K562 (cell line): ENCODE measurements around the gene YLPM1.

Experiments used
- CBFA2T2 ChIP-seq: fragments of 450-650 bp; conservative IDR thresholded peaks from 2 replicates; pipeline ENCODE4 v1.6.1; 2017; ENCODE audit warnings: mild to moderate bottlenecking
- CEBPB ChIP-seq: fragments of 450-650 bp; IDR thresholded peaks from 2 replicates; pipeline ENCODE4 v1.6.1; 2016; ENCODE audit warnings: missing genetic modification characterization, missing compliant biosample characterization
- FOS ChIP-seq: IDR thresholded peaks from 3 replicates; pipeline ENCODE4 v1.6.1; 2011; ENCODE audit not compliant: insufficient read length; ENCODE audit errors: extremely low read depth
- GABPB1 ChIP-seq: sonication (generic); formaldehyde crosslinking; IDR thresholded peaks from 2 replicates; pipeline ENCODE4 v1.8.0; 2022; ENCODE audit warnings: mild to moderate bottlenecking, missing genetic modification reagents
- ILF3 ChIP-seq: fragments of 450-650 bp; IDR thresholded peaks from 2 replicates; pipeline ENCODE4 v1.6.1; 2018; ENCODE audit warnings: antibody characterized with exemption, mild to moderate bottlenecking, moderate library complexity, borderline replicate concordance
- POLR2A ChIP-seq: fragments of 450-650 bp; conservative IDR thresholded peaks from 2 replicates; pipeline ENCODE4 v1.6.1; 2016
- STAT6 ChIP-seq: sonication (generic); formaldehyde crosslinking; IDR thresholded peaks from 2 replicates; pipeline ENCODE4 v1.8.1; 2023; ENCODE audit warnings: mild to moderate bottlenecking, missing genetic modification reagents
- ZKSCAN8 ChIP-seq: fragments of 200-800 bp; sonication (Bioruptor generic); IDR thresholded peaks from 2 replicates; pipeline ENCODE4 v1.6.1; 2016; ENCODE audit warnings: missing genetic modification characterization, missing compliant biosample characterization
- ZNF318 ChIP-seq, 2 experiments: fragments of 450-650 bp; IDR thresholded peaks; 2 replicates each; pipeline ENCODE4 v1.6.1; 2016; ENCODE audit warnings: mild to moderate bottlenecking in 2 of 2, borderline replicate concordance in 1 of 2, low read depth in 1 of 2, moderate library complexity in 1 of 2
- ZNF384 ChIP-seq: IDR thresholded peaks from 2 replicates; pipeline ENCODE4 v1.6.1; 2012; ENCODE audit warnings: low read depth, low read length, improper control_type of control experiment
- TF ChIP-seq, protein P1 (sequence below), 3 experiments: IDR thresholded peaks in 2 of 3; conservative IDR thresholded peaks in 1 of 3; 2 replicates each; pipeline ENCODE4 v1.5.1; 2011 to 2012; ENCODE audit warnings: low read length in 3 of 3, mild to moderate bottlenecking in 3 of 3, control low read depth in 2 of 3, improper control_type of control experiment in 1 of 3, inconsistent platforms in 1 of 3, low read depth in 1 of 3, mixed read lengths in 1 of 3, moderate library complexity in 1 of 3; ENCODE audit not compliant: insufficient read depth in 2 of 3
- TF ChIP-seq, protein P2 (sequence below): fragments of 450-650 bp; conservative IDR thresholded peaks from 2 replicates; pipeline ENCODE4 v1.6.1; 2016; ENCODE audit warnings: missing genetic modification characterization, low read depth, mild to moderate bottlenecking, control low read depth, missing compliant biosample characterization

- TF ChIP-seq ILF3, result no peak
- TF ChIP-seq POLR2A, result no peak
- no peak for TF ChIP-seq ZNF318 (IDR thresholded peaks at IDR 0.05; ENCODE audit: borderline replicate concordance in 1 of 2, low read depth in 1 of 2)
- no peak for TF ChIP-seq CEBPB (tag)
- TF ChIP-seq ZKSCAN8 (CRISPR knock-in tag), result no peak
- no peak for TF ChIP-seq ZNF384
- no peak for TF ChIP-seq CBFA2T2
- TF ChIP-seq FOS, result no peak
- TF ChIP-seq, protein P1, sequence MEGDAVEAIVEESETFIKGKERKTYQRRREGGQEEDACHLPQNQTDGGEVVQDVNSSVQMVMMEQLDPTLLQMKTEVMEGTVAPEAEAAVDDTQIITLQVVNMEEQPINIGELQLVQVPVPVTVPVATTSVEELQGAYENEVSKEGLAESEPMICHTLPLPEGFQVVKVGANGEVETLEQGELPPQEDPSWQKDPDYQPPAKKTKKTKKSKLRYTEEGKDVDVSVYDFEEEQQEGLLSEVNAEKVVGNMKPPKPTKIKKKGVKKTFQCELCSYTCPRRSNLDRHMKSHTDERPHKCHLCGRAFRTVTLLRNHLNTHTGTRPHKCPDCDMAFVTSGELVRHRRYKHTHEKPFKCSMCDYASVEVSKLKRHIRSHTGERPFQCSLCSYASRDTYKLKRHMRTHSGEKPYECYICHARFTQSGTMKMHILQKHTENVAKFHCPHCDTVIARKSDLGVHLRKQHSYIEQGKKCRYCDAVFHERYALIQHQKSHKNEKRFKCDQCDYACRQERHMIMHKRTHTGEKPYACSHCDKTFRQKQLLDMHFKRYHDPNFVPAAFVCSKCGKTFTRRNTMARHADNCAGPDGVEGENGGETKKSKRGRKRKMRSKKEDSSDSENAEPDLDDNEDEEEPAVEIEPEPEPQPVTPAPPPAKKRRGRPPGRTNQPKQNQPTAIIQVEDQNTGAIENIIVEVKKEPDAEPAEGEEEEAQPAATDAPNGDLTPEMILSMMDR (IDR thresholded peaks at IDR 0.05 in 2 of 3, conservative IDR thresholded peaks at IDR 0.05 in 1 of 3; ENCODE audit: insufficient read depth in 2 of 3, low read depth in 1 of 3, low read length in 3 of 3), result no peak
- no peak for TF ChIP-seq GABPB1
- TF ChIP-seq, protein P2, sequence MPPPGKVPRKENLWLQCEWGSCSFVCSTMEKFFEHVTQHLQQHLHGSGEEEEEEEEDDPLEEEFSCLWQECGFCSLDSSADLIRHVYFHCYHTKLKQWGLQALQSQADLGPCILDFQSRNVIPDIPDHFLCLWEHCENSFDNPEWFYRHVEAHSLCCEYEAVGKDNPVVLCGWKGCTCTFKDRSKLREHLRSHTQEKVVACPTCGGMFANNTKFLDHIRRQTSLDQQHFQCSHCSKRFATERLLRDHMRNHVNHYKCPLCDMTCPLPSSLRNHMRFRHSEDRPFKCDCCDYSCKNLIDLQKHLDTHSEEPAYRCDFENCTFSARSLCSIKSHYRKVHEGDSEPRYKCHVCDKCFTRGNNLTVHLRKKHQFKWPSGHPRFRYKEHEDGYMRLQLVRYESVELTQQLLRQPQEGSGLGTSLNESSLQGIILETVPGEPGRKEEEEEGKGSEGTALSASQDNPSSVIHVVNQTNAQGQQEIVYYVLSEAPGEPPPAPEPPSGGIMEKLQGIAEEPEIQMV (tag), result no peak
- TF ChIP-seq STAT6 (CRISPR knock-in tag), result no peak
Measured at GRCh38 chr14:74855021-74855420, 91.9 kb downstream of the YLPM1 start.
